PC-3 (cell line): Measurements from ENCODE around the gene PI4KA.

Experiments used
- EZH2 ChIP-seq: fragments of 300-600 bp; sonication (generic); IDR thresholded peaks from one replicate; pipeline ENCODE4 v1.6.1; 2017; ENCODE audit warnings: antibody characterized with exemption, mild to moderate bottlenecking, low read length; ENCODE audit not compliant: unreplicated experiment
- TF ChIP-seq, protein P1 (sequence below): fragments of 300-600 bp; sonication (generic); conservative IDR thresholded peaks from 2 replicates; pipeline ENCODE4 v1.5.1; 2017; ENCODE audit warnings: antibody characterized with exemption, low read depth, mild to moderate bottlenecking, low read length

DNA sequence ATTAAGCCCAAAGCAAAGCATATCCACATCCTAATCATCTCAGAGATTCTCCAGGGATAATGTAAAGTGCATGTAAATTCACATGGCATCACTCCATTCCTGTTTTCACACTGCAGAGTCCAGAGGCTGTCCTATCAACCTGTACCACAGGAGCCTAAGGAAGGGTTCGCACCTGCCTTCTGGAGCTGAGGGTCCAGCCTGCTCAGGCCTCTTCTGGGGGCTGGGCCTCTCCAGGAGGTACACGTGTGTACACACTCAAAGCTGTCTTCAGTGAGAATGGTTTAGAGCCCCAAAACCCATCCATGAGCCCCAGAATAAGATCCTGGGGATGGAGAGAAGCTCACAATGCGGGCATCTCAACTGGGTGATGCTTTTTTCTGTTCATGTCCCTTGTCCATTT is 23.9 kb downstream of the PI4KA start:
- TF ChIP-seq, protein P1, sequence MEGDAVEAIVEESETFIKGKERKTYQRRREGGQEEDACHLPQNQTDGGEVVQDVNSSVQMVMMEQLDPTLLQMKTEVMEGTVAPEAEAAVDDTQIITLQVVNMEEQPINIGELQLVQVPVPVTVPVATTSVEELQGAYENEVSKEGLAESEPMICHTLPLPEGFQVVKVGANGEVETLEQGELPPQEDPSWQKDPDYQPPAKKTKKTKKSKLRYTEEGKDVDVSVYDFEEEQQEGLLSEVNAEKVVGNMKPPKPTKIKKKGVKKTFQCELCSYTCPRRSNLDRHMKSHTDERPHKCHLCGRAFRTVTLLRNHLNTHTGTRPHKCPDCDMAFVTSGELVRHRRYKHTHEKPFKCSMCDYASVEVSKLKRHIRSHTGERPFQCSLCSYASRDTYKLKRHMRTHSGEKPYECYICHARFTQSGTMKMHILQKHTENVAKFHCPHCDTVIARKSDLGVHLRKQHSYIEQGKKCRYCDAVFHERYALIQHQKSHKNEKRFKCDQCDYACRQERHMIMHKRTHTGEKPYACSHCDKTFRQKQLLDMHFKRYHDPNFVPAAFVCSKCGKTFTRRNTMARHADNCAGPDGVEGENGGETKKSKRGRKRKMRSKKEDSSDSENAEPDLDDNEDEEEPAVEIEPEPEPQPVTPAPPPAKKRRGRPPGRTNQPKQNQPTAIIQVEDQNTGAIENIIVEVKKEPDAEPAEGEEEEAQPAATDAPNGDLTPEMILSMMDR, result no peak
- no peak for TF ChIP-seq EZH2
